ENCODE results near the gene RAD9A. TPM values are rescaled to one million over a fixed set of nuclear protein-coding genes. Genes with fewer than 3 reads are reported as not detected.
A peak's percentile ranks its signal among the peaks of the same experiment; 100 is the strongest.

The RAD9A gene
- total and polyA plus RNA-seq, 11 donors: 3.5 to 9.1 (median 6.1) TPM

DNA sequence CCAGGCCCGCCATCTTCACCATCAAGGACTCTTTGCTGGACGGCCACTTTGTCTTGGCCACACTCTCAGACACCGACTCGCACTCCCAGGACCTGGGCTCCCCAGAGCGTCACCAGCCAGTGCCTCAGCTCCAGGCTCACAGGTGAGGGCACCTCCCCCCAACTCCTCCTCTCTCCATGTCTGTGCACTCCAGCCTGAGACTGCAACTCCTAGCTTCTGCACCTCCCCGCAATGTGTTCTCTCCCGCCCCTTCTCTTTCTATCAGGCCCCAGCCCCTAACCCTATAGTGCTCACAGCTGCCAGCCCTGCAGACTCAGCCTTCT, 4.4 kb downstream of the RAD9A start:
- H3K27ac ChIP-seq: no peak overlapping the region
- no peak for DNase-seq
- ATAC-seq: no peak
- H3K4me3 ChIP-seq: no peak overlapping the region
- intact Hi-C loops (cut with DNase I): loop anchor here in 1 of 10 donors (5.0 kb wide), 1 partner anchor 111 kb away; the partner anchor contains the start of genes CDK2AP2 and PITPNM1
- no peak for TF ChIP-seq POLR2A (IDR thresholded peaks at IDR 0.05)
- TF ChIP-seq, protein P1, sequence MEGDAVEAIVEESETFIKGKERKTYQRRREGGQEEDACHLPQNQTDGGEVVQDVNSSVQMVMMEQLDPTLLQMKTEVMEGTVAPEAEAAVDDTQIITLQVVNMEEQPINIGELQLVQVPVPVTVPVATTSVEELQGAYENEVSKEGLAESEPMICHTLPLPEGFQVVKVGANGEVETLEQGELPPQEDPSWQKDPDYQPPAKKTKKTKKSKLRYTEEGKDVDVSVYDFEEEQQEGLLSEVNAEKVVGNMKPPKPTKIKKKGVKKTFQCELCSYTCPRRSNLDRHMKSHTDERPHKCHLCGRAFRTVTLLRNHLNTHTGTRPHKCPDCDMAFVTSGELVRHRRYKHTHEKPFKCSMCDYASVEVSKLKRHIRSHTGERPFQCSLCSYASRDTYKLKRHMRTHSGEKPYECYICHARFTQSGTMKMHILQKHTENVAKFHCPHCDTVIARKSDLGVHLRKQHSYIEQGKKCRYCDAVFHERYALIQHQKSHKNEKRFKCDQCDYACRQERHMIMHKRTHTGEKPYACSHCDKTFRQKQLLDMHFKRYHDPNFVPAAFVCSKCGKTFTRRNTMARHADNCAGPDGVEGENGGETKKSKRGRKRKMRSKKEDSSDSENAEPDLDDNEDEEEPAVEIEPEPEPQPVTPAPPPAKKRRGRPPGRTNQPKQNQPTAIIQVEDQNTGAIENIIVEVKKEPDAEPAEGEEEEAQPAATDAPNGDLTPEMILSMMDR (IDR thresholded peaks at IDR 0.05): no peak
- H3K27me3 ChIP-seq: no peaks in the 10 kb centered on the region
- peaks cover 0 to 55% (median 42%) of the 10 kb centered on the region in 9 donors for H3K36me3 ChIP-seq
- no peaks in the 10 kb centered on the region for H3K9me3 ChIP-seq
- 88 to 95% (median 91%) methylated on average over 7 of the region's 7 CpGs for WGBS, 4 donors
- peaks cover 0 to 55% (median 33%) of the 10 kb centered on the region in 12 donors for H3K4me1 ChIP-seq

- H3K4me3 ChIP-seq: no peak overlapping the region
- TF ChIP-seq, protein P1 (IDR thresholded peaks at IDR 0.05): no peak
- TF ChIP-seq POLR2A (IDR thresholded peaks at IDR 0.05): no peak
- H3K9me3 ChIP-seq: no peaks in the 10 kb centered on the region
- H3K36me3 ChIP-seq: peaks cover 0 to 55% (median 42%) of the 10 kb centered on the region in 9 donors
- DNase-seq: peak in 1 of 5 donors; percentile 37
- intact Hi-C loops (cut with DNase I): loop anchor here in 1 of 10 donors (5.0 kb wide), 1 partner anchor 111 kb away; the partner anchor contains the start of genes CDK2AP2 and PITPNM1
- no peaks in the 10 kb centered on the region for H3K27me3 ChIP-seq
- 54 to 72% (median 60%) methylated on average over 13 of the region's 13 CpGs for WGBS, 4 donors
- peaks cover 0 to 52% (median 33%) of the 10 kb centered on the region in 12 donors for H3K4me1 ChIP-seq
- ATAC-seq: no peak
- peak overlapping the region in 2 of 12 donors; percentile 14 to 18 for H3K27ac ChIP-seq
Measured at GRCh38 chr11:67396587-67397389, 5.0 kb downstream of the RAD9A start.

DNA sequence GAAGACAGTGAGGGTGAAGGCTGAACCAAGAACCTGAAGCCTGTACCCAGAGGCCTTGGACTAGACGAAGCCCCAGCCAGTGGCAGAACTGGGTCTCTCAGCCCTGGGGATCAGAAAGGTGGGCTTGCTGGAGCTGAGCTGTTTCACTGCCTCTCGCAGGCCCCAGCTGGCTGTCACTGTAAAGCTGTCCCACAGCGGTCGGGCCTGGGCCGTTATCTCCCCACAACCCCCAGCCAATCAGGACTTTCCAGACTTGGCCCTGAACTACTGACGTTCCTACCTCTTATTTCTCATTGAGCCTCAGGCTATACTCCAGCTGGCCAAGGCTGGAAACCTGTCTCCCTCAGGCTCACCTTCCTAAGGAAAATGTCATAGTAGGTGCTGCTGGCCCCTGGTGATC, 5.8 kb downstream of the RAD9A start:
- no peak for ATAC-seq
- DNase-seq: no peak
- intact Hi-C loops (cut with DNase I): loop anchor here in 1 of 10 donors (5.0 kb wide), 1 partner anchor 110 kb away; the partner anchor contains the start of genes CDK2AP2 and PITPNM1
- Histone ChIP-seq H3K36me3 (peaks cover 0 to 55% (median 42%) of the 10 kb centered on the region in 9 donors), H3K27me3 (no peaks in the 10 kb centered on the region), H3K4me1 (peaks cover 0 to 54% (median 35%) of the 10 kb centered on the region in 12 donors), H3K9me3 (no peaks in the 10 kb centered on the region), H3K27ac (peak overlapping the region in 1 of 12 donors; percentile 14), H3K4me3 (no peak overlapping the region)
- WGBS, 4 donors: 35 to 56% (median 48%) methylated on average over 6 of the region's 6 CpGs
- no peak for TF ChIP-seq POLR2A (IDR thresholded peaks at IDR 0.05)
- TF ChIP-seq, protein P1 (IDR thresholded peaks at IDR 0.05): no peak

DNA sequence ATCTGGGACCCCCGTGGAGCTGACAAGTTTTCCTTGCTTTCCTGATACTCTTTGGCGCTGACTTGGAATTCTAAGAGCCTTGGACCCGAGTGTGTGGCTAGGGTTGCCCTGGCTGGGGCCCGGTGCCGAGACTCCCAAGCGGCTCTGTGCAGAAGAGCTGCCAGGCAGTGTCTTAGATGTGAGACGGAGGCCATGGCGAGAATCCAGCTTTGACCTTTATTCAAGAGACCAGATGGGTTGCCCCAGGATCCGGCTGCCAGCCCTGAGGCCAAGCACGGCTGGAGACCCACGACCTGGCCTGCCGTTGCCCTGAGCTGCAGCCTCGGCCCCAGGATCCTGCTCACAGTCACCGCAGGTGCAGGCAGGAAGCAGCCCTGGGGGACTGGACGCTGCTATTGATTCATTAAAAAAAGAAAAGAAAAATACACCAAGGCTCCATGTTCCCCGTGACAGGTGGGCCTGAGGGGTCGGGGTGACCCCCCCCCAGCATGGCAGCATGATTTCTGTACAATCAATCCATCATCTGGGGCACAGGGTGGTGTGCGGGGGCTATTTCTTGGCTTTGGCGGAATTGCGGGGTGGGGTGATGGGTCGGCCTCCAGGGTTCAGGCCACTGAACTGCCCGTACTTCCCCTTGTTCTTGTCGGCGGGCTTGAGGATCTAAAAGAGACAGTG, 6.3 kb downstream of the RAD9A start:
- Histone ChIP-seq H3K27ac (no peak overlapping the region), H3K36me3 (peaks cover 0 to 55% (median 42%) of the 10 kb centered on the region in 9 donors), H3K4me1 (peaks cover 0 to 56% (median 34%) of the 10 kb centered on the region in 12 donors), H3K27me3 (no peaks in the 10 kb centered on the region), H3K9me3 (no peaks in the 10 kb centered on the region), H3K4me3 (no peak overlapping the region)
- WGBS, 4 donors: 77 to 83% (median 81%) methylated on average over 22 to 24 of the region's 24 CpGs
- TF ChIP-seq, protein P1 (IDR thresholded peaks at IDR 0.05): no peak
- no peak for TF ChIP-seq POLR2A (IDR thresholded peaks at IDR 0.05)
- DNase-seq: peak in 1 of 5 donors; percentile 40
- intact Hi-C loops (cut with DNase I): loop anchor here in 1 of 10 donors (5.0 kb wide), 1 partner anchor 109 kb away; the partner anchor contains the start of genes CDK2AP2 and PITPNM1
- no peak for ATAC-seq

Measured in heart left ventricle (tissue), 16 donors.